HepG2 (cell line): ENCODE measurements around the gene HCFC1R1. TPM values are rescaled to one million over a fixed set of nuclear protein-coding genes. Genes with fewer than 3 reads are reported as not detected.

ENCODE experiments used
- ATAC-seq: fragments of 200-7000 bp; cut with Tn5 transposase; 3 replicates; pipeline ENCODE4 v1.9.1; 2020; ENCODE audit warnings: mild to moderate bottlenecking, moderate library complexity
- BruUV-seq: library from RNA; stranded (reverse); fragments of 400-500 nt; replicated peaks from 2 replicates; lab custom pipeline; 2021; lab: Mats Ljungman, UMichigan
- CTCF ChIA-PET: fragments of 300-600 bp; formaldehyde crosslinking; extraction: SDS; loops from one replicate; lab custom pipeline; 2021; ENCODE audit warnings: low total read pairs, inconsistent platforms, low intra/inter-chr PET ratio; lab: Yijun Ruan, JAX
- POLR2A ChIA-PET: fragments of 350-600 bp; sonication (Branson Sonifier 250); formaldehyde crosslinking; loops from one replicate; lab custom pipeline; 2020; ENCODE audit warnings: antibody characterized with exemption, inconsistent platforms; lab: Yijun Ruan, JAX
- DNase-seq: peaks from one replicate; pipeline ENCODE4 v3.0.0-alpha.2; 2015; ENCODE audit warnings: low spot score
- FAIRE-seq: peaks from 3 replicates; lab custom pipeline; 2011; peaks lifted over from hg19 to GRCh38; lab: Jason Lieb, UNC
- H2AFZ ChIP-seq: one replicate; pipeline ENCODE4 v1.6.1; 2011; ENCODE audit warnings: low read length, inconsistent platforms
- H3K27ac ChIP-seq: fragments of 300-600 bp; 3 replicates; pipeline ENCODE4 v1.8.0; 2011; ENCODE audit warnings: mixed run types, mild to moderate bottlenecking, mixed read lengths, low read length, inconsistent platforms; ENCODE audit not compliant: insufficient read depth; ENCODE audit errors: extremely low read length
- H3K27me3 ChIP-seq, 2 experiments: fragments of 200-600 bp in 1 of 2; 2 replicates in 1 of 2; 3 replicates in 1 of 2; pipeline versions ENCODE4 v1.6.0 to v1.8.0; 2011; ENCODE audit warnings: low read length in 2 of 2, mild to moderate bottlenecking in 2 of 2, moderate library complexity in 2 of 2, inconsistent platforms in 1 of 2; ENCODE audit not compliant: insufficient read depth in 2 of 2, control insufficient read depth in 1 of 2
- H3K36me3 ChIP-seq, 2 experiments: fragments of 200-600 bp in 1 of 2; replicated peaks in 1 of 2; 2 replicates in 1 of 2; 3 replicates in 1 of 2; pipeline versions ENCODE4 v1.5.1 to v1.8.0; 2011; ENCODE audit warnings: low read length in 2 of 2, inconsistent platforms in 1 of 2; ENCODE audit not compliant: insufficient read depth in 2 of 2, control insufficient read depth in 1 of 2
- H3K4me1 ChIP-seq: 2 replicates; pipeline ENCODE4 v1.5.1; 2012; ENCODE audit warnings: low read length, inconsistent platforms; ENCODE audit not compliant: insufficient read depth
- H3K4me2 ChIP-seq: 2 replicates; pipeline ENCODE4 v1.6.0; 2011; ENCODE audit warnings: low read depth, low read length, inconsistent platforms
- H3K4me3 ChIP-seq, 3 experiments: fragments of 200-600 bp in 1 of 3; sonication (generic), shearing (Covaris generic) in 1 of 3; replicated peaks in 1 of 3; 2 replicates each; pipeline ENCODE4 v1.5.1; 2011 to 2016; ENCODE audit warnings: low read length in 3 of 3, inconsistent platforms in 2 of 3, low read depth in 2 of 3, mild to moderate bottlenecking in 2 of 3, control low read depth in 1 of 3, mixed read lengths in 1 of 3; ENCODE audit not compliant: insufficient read depth in 1 of 3
- H3K79me2 ChIP-seq: one replicate; pipeline ENCODE4 v1.6.1; 2011; ENCODE audit warnings: low read length, inconsistent platforms; ENCODE audit not compliant: insufficient read depth
- H3K9ac ChIP-seq: 2 replicates; pipeline ENCODE4 v1.6.0; 2011; ENCODE audit warnings: mild to moderate bottlenecking, low read depth, low read length, inconsistent platforms; ENCODE audit not compliant: insufficient read depth
- H3K9me3 ChIP-seq: 2 replicates; pipeline ENCODE4 v1.5.1; 2012; ENCODE audit warnings: mild to moderate bottlenecking, low read length
- H4K20me1 ChIP-seq: 2 replicates; pipeline ENCODE4 v1.6.0; 2011; ENCODE audit warnings: inconsistent platforms, mild to moderate bottlenecking, low read length, moderate library complexity; ENCODE audit not compliant: insufficient read depth
- HMGA1 ChIP-seq: sonication (generic); formaldehyde crosslinking; conservative IDR thresholded peaks from 2 replicates; pipeline ENCODE4 v1.4.0; 2020; ENCODE audit warnings: missing genetic modification reagents
- NR1H2 ChIP-seq: sonication (generic); formaldehyde crosslinking; IDR thresholded peaks from 2 replicates; pipeline ENCODE4 v1.8.1; 2022; ENCODE audit warnings: low read depth, missing genetic modification reagents, borderline replicate concordance
- RCOR2 ChIP-seq: IDR thresholded peaks from 2 replicates; pipeline ENCODE4 v1.6.1; 2016; ENCODE audit warnings: missing biosample characterization, missing genetic modification reagents
- WGBS: methylation state at CpG from one replicate; pipeline ENCODE4 v1.1.6; 2017; ENCODE audit warnings: low lambda C conversion rate; 5-methylcytosine and 5-hydroxymethylcytosine counted together
- in situ Hi-C: cut with HindIII; loops from 2 replicates; pipeline ENCODE4 v1.10.0; 2017; ENCODE audit warnings: low pct_unique_long_range_greater_than_20kb; ENCODE audit not compliant: extremely low pct_ligation_motif_present
- intact Hi-C: fragments of 100-400 bp; cut with micrococcal nuclease; formaldehyde crosslinking; loops from one replicate; pipeline ENCODE4 v1.10.0; 2022; ENCODE audit not compliant: unreplicated experiment
- polyA plus RNA-seq, 8 experiments: library from polyadenylated mRNA; depleted of rRNA in 3 of 8; stranded (reverse) in 7 of 8; unstranded in 1 of 8; fragments of >200 nt; fragmentation: Illumina TruSeq in 4 of 8; extraction: Trizol in 4 of 8; gene quantifications; 2 replicates each; pipeline versions ENCODE4 v1.2.1 to v1.2.3, GENCODE V29; 2011 to 2016; ENCODE audit warnings: low read depth in 4 of 8, missing spikeins in 1 of 8, mixed read lengths in 1 of 8; ENCODE audit not compliant: insufficient read depth in 1 of 8
- total RNA-seq, 5 experiments: library from RNA; depleted of rRNA; stranded (reverse); fragments of >200 nt; fragmentation: Illumina TruSeq; extraction: Trizol; gene quantifications; 2 replicates each; pipeline ENCODE4 v1.2.3, GENCODE V29; 2016; ENCODE audit warnings: low read depth in 1 of 5
- TF ChIP-seq, protein P1 (sequence below), 2 experiments: fragments of 450-650 bp in 1 of 2; sonication (generic) in 1 of 2; formaldehyde crosslinking; IDR thresholded peaks; 2 replicates each; pipeline versions ENCODE4 v1.5.0 to v1.8.0; 2020 to 2022; ENCODE audit warnings: mild to moderate bottlenecking in 1 of 2, missing genetic modification reagents in 1 of 2
- TF ChIP-seq, protein P2 (sequence below): sonication (generic); formaldehyde crosslinking; IDR thresholded peaks from 2 replicates; pipeline ENCODE4 v1.4.0; 2020; ENCODE audit warnings: mild to moderate bottlenecking, low read depth, missing genetic modification reagents

Gene HCFC1R1
- total and polyA plus RNA-seq, 2 of the 13 experiments (the other 11 are each of a cell fraction or from before 2014, with no cell fraction given), result 13.8 to 16.1 TPM

DNA sequence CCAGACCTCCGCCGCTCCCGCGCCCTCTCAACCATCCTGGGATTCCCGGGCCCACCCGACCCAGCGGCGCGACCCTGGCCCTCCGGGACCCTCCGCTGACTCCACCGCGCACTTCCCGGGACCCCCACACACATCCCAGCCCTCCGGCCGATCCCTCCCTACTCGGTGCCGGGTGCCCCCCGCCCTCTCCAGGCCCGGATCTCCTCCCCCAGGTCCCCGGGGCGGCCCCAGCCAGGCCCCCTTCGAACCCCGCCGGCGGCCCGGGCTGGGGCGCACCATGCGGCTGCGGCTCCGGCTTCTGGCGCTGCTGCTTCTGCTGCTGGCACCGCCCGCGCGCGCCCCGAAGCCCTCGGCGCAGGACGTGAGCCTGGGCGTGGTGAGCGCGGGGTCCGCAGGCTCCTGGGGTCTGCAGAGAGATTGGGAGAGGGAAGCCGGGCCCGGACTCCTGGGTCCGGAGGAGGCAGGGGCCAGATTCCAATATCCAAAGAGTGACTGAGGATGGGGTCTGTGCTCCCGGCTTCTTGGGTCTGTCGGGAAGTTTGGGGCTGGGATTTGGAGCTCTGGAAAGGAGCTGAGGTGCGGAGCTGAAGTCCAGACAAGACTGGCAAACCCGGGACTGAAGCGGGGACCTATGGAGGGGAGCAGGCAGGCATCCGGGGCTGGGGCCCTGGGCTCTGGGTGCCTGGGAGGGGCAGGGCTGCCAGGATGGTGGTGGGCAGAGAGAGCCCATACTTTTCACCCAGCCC is 23.1 kb upstream of the HCFC1R1 start:
- no peak overlapping the region for H3K27ac ChIP-seq
- POLR2A ChIA-PET, result interaction anchor here (0.9 to 1.3 kb wide), 2 partner anchors 12 to 26 kb away, joined by 3 read pairs; no protein-coding TSS in a partner anchor
- no peaks in the 10 kb centered on the region for H3K79me2 ChIP-seq
- TF ChIP-seq, protein P1, sequence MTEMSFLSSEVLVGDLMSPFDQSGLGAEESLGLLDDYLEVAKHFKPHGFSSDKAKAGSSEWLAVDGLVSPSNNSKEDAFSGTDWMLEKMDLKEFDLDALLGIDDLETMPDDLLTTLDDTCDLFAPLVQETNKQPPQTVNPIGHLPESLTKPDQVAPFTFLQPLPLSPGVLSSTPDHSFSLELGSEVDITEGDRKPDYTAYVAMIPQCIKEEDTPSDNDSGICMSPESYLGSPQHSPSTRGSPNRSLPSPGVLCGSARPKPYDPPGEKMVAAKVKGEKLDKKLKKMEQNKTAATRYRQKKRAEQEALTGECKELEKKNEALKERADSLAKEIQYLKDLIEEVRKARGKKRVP (CRISPR knock-in tag; IDR thresholded peaks at IDR 0.05), result no peak
- TF ChIP-seq RCOR2 (CRISPR knock-in tag), result no peak
- TF ChIP-seq HMGA1 (CRISPR knock-in tag), result no peak
- no peak for TF ChIP-seq NR1H2 (CRISPR knock-in tag)
- TF ChIP-seq, protein P2, sequence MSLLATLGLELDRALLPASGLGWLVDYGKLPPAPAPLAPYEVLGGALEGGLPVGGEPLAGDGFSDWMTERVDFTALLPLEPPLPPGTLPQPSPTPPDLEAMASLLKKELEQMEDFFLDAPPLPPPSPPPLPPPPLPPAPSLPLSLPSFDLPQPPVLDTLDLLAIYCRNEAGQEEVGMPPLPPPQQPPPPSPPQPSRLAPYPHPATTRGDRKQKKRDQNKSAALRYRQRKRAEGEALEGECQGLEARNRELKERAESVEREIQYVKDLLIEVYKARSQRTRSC (CRISPR knock-in tag), result no peak
- intact Hi-C loops, result no loop called here
- H3K9ac ChIP-seq, result no peak overlapping the region
- no peak for ATAC-seq
- peaks cover 24% of the 10 kb centered on the region for H3K4me1 ChIP-seq
- H3K4me3 ChIP-seq, result no peak overlapping the region
- H4K20me1 ChIP-seq, result no peaks in the 10 kb centered on the region
- peaks cover 10 to 79% of the 10 kb centered on the region in 2 experiments for H3K27me3 ChIP-seq
- in situ Hi-C loops, result no loop called here
- no peak for FAIRE-seq
- H3K4me2 ChIP-seq, result no peak overlapping the region
- no peaks in the 10 kb centered on the region for H3K36me3 ChIP-seq
- 54% methylated on average over 44 of the region's 54 CpGs for WGBS
- DNase-seq, result no peak
- H3K9me3 ChIP-seq, result no peaks in the 10 kb centered on the region
- BruUV-seq, result no TSS peak
- CTCF ChIA-PET, result no interaction called here
- H2AFZ ChIP-seq, result no peak overlapping the region
